Psoas muscle (tissue), 8 donors: ENCODE data around the gene P2RY14. TPM values are rescaled to one million over a fixed set of nuclear protein-coding genes. Genes with fewer than 3 reads are reported as not detected.
A peak's percentile ranks its signal among the peaks of the same experiment; 100 is the strongest.

Experiments used
- ATAC-seq, 4 donors: fragments of 200-7000 bp; cut with Tn5 transposase; one replicate each; pipeline ENCODE4 v1.9.1; 2020; ENCODE audit warnings: moderate library complexity in 3 of 4, mild to moderate bottlenecking in 2 of 4
- DNase-seq, 2 donors: peaks; one replicate each; pipeline ENCODE4 v3.0.0-alpha.2; 2020
- H3K27ac ChIP-seq: fragments of 200-600 bp; one replicate; pipeline ENCODE4 v1.8.0; 2022
- H3K27me3 ChIP-seq, 3 donors: fragments of 200-600 bp in 1 of 3; one replicate each; pipeline versions ENCODE4 v1.6.1 to v1.8.0; 2013 to 2022; ENCODE audit warnings: low read length in 2 of 3, mild to moderate bottlenecking in 2 of 3, moderate library complexity in 1 of 3; ENCODE audit not compliant: insufficient read depth in 3 of 3
- H3K36me3 ChIP-seq, 2 donors: fragments of 200-600 bp in 1 of 2; one replicate each; pipeline versions ENCODE4 v1.6.1 to v1.8.0; 2013 to 2022; ENCODE audit warnings: low read depth in 1 of 2, mild to moderate bottlenecking in 1 of 2, moderate library complexity in 1 of 2; ENCODE audit not compliant: insufficient read depth in 1 of 2
- H3K4me1 ChIP-seq: fragments of 200-600 bp; one replicate; pipeline ENCODE4 v1.8.0; 2022
- H3K4me3 ChIP-seq: fragments of 200-600 bp; one replicate; pipeline ENCODE4 v1.8.0; 2022; ENCODE audit warnings: mild to moderate bottlenecking
- H3K9me3 ChIP-seq: fragments of 200-600 bp; one replicate; pipeline ENCODE4 v1.8.0; 2022
- WGBS, 3 donors: extraction: QIAGEN DNeasy Blood & Tissue Kit; methylation state at CpG; one replicate each; pipeline versions ENCODE4 v1.1.6 to v1.1.7; 2013; 5-methylcytosine and 5-hydroxymethylcytosine counted together
- intact Hi-C, 2 donors: fragments of 100-400 bp; cut with DNase I; formaldehyde crosslinking; loops; one replicate each; pipeline versions ENCODE4 v1.11.0 to v1.14.2; 2022
- polyA plus RNA-seq, 3 donors: library from polyadenylated mRNA; stranded (reverse); fragments of 200-250 nt; gene quantifications; one replicate each; pipeline ENCODE4 v1.2.3, GENCODE V29; 2013
- total RNA-seq, 4 donors: library from RNA; stranded (reverse); fragmentation: NEBNext Ultra II Directional in 2 of 4; extraction: Animal tissue kit (Norgen Biotek cat#: 25700) in 2 of 4; gene quantifications; one replicate each; pipeline versions ENCODE4 v1.2.1 to v1.2.4, GENCODE V29; 2021 to 2023
- TF ChIP-seq, protein P1 (sequence below): fragments of 200-600 bp; IDR thresholded peaks from one replicate; pipeline ENCODE4 v1.8.0; 2022; ENCODE audit warnings: antibody characterized with exemption
- donor health status: healthy with polysubstance abuse.
- donor health status: DM: no; HTN: no; CAD: no; lungs with moderate emphysema.
- donor health status: Bipolar disorder and iron deficiency.
- donor health status: healthy.
- donor health status: DM: yes; HTN: yes; CAD: no.
- donor health status: DM: no; HTN: no; CAD: no.
- donor health status: DM: no; HTN: no; CAD: no.
- donor health status: DM: yes; HTN: yes; CAD: no.

P2RY14 gene
- total and polyA plus RNA-seq, 7 donors, result 0.55 to 1.9 (median 1.2) TPM

DNA sequence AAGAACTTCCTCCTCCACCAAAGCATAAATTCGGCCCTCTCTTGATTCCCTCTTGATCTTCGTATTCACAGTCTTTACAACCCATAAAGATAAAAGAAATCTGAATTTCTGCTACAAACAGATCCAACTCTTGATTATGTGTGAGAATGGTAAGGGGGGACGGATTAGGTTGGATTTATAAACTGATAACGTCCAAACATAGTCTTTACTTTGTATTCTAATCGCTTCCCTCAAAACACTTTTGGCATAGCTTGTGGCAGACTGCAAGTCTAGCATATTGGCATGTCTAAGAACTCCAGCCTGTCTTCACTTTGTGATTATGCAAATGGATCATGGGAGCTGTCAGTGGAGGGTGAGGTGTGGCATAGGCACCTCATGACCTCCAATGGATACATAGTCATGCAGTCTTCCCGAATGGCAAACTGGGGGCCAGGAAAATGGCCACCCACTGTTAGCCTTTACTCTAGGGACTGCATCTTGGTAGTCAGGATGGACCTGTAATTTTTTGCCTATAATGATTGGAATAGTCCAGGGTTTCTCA lies 51.0 kb downstream of the P2RY14 start:
- no peak for DNase-seq
- Histone ChIP-seq H3K27ac (peak overlapping the region; percentile 68), H3K27me3 (no peaks in the 10 kb centered on the region), H3K4me1 (peaks cover 23% of the 10 kb centered on the region), H3K4me3 (no peak overlapping the region), H3K9me3 (no peaks in the 10 kb centered on the region), H3K36me3 (no peaks in the 10 kb centered on the region)
- TF ChIP-seq, protein P1, sequence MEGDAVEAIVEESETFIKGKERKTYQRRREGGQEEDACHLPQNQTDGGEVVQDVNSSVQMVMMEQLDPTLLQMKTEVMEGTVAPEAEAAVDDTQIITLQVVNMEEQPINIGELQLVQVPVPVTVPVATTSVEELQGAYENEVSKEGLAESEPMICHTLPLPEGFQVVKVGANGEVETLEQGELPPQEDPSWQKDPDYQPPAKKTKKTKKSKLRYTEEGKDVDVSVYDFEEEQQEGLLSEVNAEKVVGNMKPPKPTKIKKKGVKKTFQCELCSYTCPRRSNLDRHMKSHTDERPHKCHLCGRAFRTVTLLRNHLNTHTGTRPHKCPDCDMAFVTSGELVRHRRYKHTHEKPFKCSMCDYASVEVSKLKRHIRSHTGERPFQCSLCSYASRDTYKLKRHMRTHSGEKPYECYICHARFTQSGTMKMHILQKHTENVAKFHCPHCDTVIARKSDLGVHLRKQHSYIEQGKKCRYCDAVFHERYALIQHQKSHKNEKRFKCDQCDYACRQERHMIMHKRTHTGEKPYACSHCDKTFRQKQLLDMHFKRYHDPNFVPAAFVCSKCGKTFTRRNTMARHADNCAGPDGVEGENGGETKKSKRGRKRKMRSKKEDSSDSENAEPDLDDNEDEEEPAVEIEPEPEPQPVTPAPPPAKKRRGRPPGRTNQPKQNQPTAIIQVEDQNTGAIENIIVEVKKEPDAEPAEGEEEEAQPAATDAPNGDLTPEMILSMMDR, result no peak
- intact Hi-C loops, result loop anchor here (1.0 to 5.0 kb wide), 5 partner anchors 55 to 100 kb away; partner anchors contain the start of gene P2RY13 (in 1 of the 2)
- 77 to 83% (median 83%) methylated on average over 6 of the region's 6 CpGs for WGBS, 3 donors
- peak; percentile 18 to 46 (median 38) for ATAC-seq

DNA sequence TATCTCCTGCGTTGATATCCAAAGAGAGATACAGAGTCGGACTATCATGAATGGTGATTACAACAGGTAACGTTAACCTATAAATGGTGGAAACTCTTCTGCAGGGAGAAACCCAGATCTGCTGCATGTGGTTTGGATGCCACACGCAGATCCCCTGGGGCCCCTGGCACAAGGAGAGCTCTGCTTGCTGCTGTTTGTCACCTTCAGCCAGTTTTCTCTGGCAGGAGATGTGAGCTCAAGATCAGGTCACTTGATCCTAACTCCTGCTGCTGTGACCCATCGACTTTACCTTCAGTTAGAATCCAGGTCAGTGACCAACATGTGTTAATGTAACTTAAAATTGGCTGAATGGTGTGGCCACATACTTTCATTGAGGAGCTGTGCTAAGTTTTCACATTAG lies 51.5 kb downstream of the P2RY14 start:
- TF ChIP-seq, protein P1, result no peak
- Histone ChIP-seq H3K4me3 (no peak overlapping the region), H3K27me3 (no peaks in the 10 kb centered on the region), H3K27ac (peak overlapping the region; percentile 68), H3K36me3 (no peaks in the 10 kb centered on the region), H3K4me1 (peaks cover 23% of the 10 kb centered on the region), H3K9me3 (no peaks in the 10 kb centered on the region)
- ATAC-seq, result peak; percentile 47 to 79 (median 66)
- 59 to 72% (median 66%) methylated on average over 5 of the region's 5 CpGs for WGBS, 3 donors
- peak in 1 of 2 donors; percentile 54 for DNase-seq
- intact Hi-C loops, result loop anchor here (1.0 to 5.0 kb wide), 5 partner anchors 55 to 100 kb away; partner anchors contain the start of gene P2RY13 (in 1 of the 2)

DNA sequence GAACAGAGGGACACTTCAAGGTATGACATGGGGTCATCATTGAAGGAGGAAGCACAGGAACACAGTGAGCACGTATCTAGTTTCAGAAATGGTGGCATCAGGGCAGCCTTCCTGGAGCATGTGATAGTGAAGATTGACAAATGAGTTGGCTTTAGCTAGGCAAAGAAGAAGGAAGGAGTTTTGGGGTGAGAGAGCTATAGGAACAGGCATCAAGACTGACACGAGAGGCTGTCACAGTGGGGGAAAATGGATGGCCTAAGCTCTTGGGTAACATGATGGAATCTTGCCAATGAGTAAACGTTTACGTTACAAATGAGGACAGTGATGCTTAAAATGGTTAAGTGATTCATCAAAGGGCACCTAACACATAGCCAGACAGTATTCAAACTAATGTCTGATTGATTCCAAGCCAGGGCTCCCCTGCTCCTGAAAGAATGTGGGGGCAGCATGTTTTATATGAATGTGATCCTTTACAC lies 52.2 kb downstream of the P2RY14 start:
- Histone ChIP-seq H3K9me3 (no peaks in the 10 kb centered on the region), H3K36me3 (no peaks in the 10 kb centered on the region), H3K27me3 (no peaks in the 10 kb centered on the region), H3K4me3 (no peak overlapping the region), H3K4me1 (peaks cover 23% of the 10 kb centered on the region), H3K27ac (peak overlapping the region; percentile 68)
- 27 to 54% (median 31%) methylated on average over 4 of the region's 4 CpGs for WGBS, 3 donors
- TF ChIP-seq, protein P1, result no peak
- DNase-seq, result no peak
- peak; percentile 79 to 90 (median 86) for ATAC-seq
- intact Hi-C loops, result loop anchor here (2.0 to 5.0 kb wide), 4 partner anchors 56 to 101 kb away; partner anchors contain the start of gene P2RY13 (in 1 of the 2)

GRCh38 chr3:151225040-151225975 lies 53.0 kb downstream of the P2RY14 start:
- intact Hi-C loops, result loop anchor here (5.0 kb wide), 3 partner anchors 57 to 102 kb away; partner anchors contain the start of gene P2RY13 (in 1 of the 2)

More at GRCh38 chr3:151225040-151225975, 53.0 kb downstream of the P2RY14 start:
- H3K36me3 ChIP-seq, result no peaks in the 10 kb centered on the region
- no peaks in the 10 kb centered on the region for H3K9me3 ChIP-seq
- TF ChIP-seq, protein P1, result no peak
- no peaks in the 10 kb centered on the region for H3K27me3 ChIP-seq
- H3K4me3 ChIP-seq, result no peak overlapping the region
- 68 to 82% (median 81%) methylated on average over 9 of the region's 9 CpGs for WGBS, 3 donors
- H3K4me1 ChIP-seq, result peaks cover 23% of the 10 kb centered on the region
- no peak for DNase-seq
- ATAC-seq, result no peak
- peak overlapping the region; percentile 68 for H3K27ac ChIP-seq
